Epidermal melanocyte (primary cell): Measurements from ENCODE around the gene LARP4B.

Experiments
- DNase-seq: peaks from one replicate; pipeline ENCODE4 v3.0.0; 2011; ENCODE audit warnings: low spot score; ENCODE audit not compliant: insufficient read length

Gene LARP4B

DNA sequence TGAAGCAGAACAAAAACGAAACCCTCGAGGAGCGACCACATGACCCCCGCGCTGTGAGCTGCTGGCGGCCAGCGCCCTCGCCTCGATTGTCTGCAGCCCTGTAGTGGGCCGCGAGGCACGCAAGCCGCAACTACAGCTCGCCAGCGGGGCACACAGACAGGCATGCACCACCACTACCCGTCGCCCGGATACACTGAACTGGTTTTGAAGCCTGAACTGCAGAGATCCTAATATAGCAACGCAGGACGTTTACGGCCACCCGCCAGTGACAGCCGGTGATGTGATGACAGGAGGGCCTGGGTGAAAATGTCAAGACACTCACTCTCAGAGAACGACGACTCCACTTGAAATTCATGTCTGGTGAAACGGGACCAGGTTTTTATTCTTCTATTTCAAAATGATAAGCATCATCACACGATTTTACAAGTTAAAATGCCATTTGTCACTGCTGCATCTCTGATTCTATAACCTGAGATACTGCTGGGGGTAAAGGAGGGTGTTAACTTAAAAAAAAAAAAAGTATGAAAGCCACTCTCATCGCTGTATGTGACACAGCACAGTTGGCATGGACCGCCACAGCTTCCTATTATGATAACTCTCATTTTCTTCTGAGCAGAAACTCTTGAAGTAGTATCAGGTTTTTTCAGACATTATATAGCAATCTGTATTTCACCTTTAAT, 121.7 kb downstream of the LARP4B start:
- DNase-seq: no peak

DNA sequence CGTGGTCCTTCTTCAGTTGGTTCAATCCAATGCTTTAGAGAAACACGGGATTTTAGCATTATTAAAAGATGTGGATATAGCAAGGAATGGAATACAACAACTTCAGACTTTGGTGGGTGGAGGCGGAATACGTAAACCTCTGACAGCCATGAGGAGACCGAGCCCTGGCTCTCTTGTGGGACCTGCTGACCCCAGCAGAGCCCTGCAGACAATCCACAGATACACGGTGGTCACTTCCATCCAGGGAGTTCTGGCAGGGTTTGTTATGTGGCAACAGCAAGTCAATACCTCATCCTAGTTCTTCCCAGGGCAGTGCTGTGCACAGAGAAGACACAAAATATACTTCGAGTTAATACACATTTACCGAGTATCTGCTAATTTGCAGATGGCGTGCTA, 123.5 kb downstream of the LARP4B start:
- no peak for DNase-seq

DNA sequence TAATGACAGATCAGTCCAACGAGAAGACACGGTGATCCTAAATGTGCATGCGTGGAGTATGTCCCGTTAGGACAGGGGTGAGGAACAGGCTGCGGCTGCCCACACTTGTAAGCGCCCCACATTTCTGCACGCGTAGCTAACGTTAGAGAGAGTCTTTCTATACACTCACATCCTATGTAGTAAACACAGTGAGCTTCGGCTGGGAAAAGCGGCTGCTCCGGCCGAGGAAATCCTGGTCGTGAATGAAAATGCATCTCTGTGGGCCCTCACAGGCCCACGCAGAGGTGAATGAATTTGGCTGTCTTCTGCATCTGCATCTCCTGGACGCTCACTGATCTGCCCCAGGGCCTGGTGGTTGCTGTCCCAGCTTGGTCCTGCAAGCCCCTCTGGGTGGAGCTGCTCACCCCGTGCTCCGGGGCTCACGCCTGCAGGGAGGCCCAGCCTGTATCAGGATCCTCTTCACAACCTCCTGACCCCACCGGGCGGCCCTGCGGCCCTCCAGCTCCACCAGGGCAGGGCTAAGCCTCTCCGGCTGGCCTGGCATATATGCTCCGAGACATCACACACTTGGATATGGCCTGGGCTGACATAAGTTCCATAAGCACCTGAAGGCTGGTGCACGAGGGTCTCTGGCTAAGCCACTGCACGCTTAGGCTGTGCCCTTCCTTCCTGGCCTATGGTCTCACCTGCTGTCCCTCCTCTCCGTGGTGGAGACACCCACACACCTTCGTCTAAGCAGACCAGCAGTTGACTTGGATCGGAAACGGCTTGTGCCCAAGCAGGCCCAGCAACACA, 124.1 kb downstream of the LARP4B start:
- DNase-seq: no peak

DNA sequence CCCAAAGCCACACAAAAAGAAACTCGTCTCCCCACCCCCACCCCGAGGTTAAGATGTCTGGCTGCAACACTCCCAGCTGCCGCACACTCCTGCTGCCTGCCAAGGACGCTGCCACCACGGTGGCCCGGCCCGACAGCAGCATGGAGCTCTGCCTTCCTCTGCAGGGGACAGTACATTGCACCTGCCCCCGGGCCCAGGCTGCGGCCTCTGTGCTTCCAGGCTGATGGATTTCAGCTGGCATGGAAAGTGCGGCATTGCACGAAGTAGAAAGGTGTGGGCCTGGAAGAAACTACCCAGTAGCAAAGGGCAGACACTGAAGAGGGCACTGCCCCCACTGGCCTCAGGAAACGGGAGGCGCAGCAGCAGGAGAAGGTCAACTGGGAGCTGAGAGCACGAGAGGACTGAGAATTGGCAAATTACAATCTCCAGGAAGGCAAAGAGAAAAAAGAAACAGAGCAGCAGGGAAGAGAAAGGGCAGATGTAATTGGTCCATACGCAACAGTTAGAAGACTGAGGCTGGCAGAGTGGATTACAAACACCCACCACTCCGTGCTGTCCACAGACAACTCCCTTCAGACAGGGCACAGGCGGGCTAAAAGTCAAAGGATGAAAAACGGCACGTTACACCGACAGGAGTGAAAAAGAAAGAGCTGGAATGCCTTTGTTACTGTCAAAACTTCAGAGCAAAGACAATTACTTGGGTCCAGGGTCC, 124.9 kb downstream of the LARP4B start:
- DNase-seq: no peak

DNA sequence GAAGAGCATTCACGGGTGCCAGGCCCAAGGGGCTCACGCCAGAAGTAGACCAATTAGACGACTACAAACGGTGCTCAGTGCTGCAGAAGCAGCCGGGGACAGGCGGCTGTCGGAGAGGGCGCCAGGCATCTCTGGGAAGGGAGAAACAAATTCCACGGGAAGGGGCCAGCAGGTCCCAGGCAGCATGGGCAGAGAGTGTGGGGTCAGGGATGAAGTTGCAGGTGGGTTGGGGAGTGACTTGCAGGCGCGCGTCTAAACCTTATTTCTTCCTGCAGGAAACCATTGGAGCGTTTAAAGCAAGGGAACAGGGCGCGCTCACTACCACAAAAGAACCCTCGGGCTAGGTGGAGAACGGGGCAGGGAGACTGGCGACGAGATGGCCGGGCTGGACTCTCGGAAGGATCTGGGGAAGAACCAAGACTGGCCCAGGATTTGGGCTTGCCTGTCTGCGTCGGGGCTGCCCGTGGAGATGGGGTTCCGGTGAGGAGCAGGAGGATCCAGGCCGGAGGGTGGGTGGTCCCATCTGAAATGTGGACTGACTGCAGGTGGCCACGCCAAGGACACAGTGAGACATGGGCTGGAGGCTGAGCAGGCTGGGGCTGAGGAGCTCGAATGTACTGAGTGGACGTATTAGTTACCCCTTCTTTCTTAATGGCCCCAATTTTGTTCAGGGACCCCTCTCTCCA, 125.7 kb downstream of the LARP4B start:
- no peak for DNase-seq

DNA sequence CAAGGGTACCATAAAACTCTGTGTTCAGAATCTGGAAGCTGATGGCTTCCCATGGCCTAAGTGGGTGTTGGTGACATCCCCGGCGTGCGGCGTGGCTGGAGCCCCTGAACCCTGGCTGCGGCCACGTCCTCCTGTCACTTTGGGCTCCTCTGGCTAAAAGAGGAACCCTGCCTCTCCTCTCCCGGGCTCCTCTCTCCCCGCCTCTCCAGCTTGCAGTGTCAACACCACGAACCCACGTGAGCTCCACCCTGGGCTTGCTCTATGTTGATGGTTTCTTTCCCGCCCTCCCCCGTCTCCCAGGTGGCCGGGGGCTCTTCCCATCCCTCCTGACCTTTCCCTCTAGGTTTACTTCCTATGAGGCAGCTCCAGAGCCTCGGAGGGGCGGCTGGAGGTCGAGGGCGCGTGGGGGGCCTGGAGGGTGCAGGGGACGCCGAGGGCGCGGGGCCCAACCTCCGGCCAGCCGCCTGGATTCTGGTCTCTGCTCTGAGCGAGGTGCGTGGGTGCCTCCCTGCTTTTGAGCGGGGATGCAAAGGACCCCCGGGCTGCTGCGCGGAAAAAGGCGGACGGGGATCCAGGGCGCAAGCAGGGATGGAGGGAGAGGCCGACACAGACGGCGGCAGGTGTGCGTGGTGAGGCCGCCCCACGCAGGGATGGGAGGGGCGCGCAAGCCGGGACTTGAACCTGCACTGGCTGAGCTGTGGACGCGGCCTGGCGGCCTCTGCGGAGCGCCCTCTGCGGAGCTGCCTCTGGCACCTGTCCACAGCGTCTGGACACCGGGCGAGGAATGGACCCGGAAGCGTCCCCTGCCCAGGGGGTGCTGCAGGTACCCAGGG, 126.5 kb downstream of the LARP4B start:
- DNase-seq: no peak

DNA sequence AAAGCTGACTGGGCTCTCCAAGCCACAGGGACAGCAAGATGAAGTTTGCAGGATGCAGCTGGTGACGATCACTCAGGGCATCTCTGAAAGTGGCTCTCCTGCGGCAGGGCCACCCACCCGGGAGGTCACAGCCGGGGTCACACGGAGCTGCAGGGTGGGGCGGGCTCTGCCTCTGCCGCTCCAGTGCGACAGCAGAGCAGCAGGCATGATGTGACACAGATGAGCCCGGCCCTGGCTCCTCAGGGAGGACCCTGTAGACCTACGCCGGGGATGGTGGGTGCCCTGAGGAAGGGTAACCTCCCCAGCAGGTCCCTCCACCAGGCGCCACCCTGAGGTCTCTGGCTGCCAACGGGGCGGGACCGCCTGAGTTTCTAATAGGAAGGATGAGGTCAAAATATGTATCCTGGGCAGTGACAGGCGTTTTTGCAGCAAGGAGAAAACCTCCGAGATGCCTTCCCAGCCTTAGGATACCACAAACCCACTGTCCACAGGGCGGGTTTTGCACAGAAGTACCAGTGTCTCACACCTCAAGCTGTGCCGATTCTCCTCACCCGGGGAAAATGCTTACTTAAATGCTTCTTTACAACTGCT, 127.2 kb downstream of the LARP4B start:
- no peak for DNase-seq

DNA sequence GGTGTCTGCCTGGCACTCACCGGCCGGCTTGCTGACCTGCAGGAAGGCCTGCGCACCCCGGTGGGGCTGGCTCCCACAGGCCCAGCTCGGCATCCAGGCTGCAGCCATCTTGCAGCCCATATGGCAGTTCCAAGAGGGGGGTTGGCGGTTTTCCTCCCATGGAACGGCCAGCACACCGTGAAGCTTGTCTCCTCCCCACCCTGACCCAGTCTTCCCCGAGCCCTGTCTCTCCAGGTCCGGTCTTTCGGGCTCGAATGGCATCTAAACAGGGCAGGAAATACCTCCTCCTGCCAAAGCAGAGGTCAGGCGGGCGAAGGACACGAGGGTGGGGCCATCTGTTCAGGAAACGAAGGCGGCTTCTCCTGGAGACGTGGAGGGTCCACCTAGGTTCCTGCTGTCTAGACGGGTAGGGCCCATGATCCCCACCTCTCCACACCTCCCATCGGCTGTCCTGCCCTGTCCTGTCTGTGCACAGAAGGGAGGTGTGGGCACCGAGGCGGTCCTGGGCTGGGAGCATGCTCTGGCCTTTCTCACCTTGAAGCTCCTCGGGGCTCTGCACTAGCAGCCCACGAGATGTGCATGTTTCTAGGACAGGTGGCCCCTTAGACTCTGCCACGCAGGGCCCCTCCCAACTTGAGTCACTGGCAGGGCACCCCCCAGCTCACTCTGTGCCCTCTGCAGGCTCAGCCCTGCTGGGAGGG, 128.3 kb downstream of the LARP4B start:
- no peak for DNase-seq

DNA sequence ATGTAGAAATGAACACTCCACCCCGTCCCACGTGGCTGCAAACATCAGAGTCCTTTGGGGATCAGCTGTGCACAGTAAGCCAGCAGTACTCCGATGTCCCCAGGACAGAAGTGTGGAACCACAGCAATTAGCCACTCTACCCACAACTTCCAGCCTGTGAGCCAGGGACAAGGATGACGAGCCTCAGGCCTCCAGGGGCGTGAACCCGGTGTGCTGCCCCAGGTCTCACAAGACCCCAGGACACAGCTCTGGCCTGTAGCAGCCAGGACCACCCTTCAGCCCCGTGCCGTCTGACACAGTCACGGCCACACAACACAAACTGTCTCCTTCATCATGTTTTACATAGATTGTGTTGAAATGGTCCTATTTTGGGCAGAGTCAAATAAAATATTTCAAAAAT, 129.0 kb downstream of the LARP4B start:
- no peak for DNase-seq

DNA sequence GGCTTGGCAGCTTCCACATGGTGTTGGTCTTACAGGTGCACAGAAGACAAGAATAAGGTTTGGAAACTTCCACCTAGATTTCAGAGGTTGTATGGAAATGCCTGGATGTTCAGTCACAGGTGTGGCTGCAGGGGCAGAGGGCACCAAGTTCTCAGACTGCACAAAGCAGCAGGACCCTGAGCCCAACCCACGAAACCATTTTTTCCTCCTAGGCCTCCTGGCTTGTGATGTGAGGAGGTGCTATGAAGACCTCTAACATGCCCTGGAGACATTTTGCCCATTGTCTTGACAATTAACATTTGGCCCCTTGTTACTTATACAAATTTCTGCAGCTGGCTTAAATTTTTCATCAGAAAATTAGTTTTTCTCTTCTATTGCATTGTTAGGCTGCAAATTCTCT, 134.3 kb downstream of the LARP4B start:
- DNase-seq: no peak

DNA sequence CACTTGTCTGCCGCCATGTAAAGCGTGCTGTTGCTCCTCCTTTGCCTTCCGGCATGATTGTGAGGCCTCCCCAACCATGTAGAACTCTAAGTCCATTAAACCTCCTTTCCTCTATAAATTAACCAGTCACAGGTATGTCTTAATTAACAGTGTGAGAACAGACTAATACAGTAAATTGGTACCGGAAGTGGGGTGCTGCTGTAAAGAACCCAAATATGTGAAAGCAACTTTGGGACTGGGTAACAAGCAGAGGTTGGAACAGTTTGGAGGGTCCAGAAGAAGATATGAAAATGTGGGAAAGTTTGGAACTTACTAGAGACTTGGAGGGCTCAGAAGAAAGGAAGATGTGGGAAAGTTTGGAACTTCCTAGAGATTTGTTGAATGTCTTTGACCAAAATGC, 135.3 kb downstream of the LARP4B start:
- DNase-seq: no peak

DNA sequence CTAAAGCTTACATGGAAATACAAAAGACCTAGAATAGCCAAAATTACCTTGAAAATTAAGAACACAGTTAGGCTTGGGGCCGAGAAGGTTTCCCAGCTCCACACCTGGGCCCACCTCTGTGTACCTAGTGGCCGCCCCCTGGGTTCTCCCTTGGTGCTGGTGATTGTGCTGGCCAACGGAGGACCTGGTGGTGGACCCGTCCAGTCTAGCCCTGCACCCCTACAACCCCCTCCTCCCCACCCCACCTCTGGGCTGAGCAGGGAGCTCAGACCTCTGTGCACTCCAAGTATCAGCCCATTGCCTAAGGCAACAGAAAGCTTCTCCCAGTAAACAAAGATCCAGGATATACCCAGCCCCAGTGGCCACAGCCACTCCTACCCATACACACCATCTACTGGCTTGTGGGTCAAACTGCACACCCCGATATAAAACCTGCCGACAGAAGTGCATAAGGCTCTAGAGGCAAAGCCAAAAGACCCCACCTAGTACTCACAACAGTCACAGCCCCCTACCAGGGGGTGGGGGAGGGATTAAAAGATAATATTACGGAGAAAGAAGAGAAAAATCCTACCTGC, 137.0 kb downstream of the LARP4B start:
- DNase-seq: no peak

DNA sequence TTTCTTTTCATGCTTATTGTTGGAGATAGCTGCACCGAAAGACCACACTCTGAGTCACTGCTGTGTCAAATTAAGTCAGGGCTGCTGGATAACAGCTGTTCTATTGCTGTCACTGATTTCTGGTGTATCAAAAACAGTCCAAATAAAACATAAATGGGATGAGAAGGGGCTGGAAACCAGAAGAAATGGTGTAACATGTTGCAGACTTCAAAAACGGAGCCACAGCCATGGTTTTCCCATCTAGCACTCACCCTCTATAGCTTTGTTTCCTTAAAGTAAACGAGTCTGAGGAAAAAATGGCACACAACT, 138.8 kb downstream of the LARP4B start:
- no peak for DNase-seq

DNA sequence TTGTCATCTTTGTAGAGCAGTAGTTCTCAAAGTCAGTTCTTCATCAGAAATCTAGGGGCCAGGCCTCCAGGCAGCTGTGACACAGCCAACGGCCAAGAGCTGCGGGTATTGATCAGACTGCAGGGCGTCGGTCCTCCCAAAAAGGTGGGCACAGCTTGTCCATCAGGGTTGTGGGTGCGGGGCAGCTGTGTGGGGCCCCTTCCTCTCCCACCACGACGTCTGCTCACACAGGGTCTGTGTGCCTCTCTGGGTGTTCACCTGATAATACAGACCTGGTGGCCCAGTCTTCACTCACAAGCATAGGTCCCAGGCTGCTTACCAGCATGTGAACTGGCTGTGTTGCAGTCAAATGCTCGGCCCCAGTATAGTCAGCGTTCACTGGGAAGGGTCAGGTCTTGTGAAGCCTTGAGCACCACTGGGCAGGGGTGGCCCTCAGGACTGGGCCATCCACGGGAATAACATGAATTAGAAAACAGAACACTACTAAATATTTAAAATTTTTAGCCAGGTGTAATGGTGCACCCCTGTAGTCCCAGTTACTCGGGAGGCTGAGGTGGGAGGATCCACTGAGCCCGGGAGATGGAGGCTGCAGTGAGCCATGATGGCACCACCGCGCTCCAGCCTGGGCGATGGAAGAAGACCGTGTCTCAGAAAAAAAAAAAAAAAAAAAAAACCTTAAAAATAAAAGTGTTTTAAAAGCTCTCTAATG, 139.3 kb downstream of the LARP4B start:
- DNase-seq: no peak

DNA sequence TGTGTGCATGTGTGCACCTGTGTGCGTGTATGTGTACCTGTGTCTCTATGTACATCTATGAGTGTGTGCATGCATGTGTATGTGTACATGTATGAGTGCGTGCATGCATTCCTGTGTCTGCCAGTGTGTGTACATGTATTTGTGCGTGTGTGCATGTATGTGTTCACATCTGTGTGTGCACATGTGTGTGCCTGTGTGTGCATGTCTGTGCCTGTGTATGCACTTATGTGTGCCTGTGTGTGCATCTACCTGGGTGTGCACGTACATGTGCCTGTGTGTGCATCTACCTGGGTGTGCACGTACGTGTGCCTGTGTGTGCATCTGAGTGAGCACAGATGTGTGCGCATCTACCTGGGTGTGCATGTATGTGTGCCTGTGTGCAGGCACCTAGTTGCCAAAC, 139.9 kb downstream of the LARP4B start:
- no peak for DNase-seq

DNA sequence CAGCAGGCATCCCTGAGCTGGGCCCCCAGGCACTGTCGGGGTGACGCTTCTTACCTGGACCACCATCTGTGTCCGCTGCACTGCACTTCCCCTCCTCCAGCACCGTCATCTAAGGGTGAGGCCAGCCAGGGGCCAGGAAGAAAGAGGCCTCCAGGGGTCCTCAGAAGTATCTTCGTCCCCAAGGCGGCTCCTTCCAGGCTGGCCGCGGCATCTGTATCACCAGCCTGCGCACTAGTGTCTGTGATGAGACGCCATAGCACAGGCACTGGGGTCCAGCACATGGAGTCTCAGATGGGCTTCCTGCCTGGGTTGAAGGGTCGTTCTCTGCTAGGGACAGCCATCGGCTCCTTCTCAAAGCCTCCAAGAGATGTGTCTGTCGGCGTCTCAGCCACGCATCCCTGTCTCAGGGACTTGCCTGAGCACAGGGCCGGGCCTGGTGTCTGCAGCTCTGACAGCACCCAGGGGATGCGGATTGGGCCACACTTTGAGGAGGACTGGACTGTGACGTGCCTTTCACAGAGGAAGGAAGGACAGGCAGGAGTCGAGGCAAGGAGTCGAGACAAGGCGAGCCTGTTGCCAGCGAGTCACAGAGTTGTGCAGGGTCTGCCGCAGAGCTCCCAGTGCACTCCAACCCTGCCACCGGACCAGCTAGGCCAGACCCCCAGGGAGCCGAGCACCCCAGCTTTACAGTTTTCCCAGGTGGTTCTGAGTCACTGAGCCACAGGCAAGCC, 140.5 kb downstream of the LARP4B start:
- DNase-seq: no peak

DNA sequence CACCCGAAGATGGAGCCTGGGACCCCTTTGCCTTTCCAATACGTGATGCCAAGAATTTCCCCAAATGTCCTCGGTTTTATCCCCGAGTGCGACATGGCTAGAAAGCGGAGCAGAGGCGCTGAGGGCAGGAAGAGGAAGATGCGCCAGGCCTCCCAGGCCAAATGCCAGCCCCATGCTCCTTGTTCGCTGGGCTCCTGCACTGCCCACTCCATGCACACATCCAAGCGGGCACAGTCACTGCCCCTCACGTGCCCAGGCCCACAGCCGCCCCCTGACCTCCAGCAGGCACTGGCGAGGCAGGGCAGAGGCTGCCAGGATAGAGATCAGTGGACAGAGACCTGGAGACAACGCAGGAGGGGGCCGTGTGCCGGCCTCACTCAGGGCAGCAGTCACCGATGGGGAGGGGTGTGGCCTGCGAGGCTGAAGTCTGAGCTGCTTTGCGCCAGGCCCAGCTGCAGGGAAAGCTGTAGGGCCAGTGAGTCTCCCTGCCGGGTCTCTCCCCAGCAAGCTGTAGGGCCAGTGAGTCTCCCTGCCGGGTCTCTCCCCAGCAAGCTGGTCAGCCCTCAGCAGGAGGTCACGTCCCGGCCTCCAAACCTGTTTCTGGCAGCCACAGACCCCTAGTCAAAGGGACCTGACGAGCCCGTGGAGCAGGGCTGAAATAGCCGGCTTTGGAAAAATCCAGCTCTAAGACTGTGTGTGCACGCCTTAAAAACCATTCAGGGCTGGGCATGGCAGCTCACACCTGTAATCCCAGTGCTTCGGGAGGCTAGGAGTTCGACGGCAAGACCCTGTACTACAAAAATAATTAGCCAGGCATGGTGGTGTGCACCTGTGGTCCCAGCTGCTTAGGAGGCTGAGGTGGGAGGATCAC, 141.4 kb downstream of the LARP4B start:
- no peak for DNase-seq
